Myocyte (in vitro differentiated cells): ENCODE data around the gene PPP4R3C. TPM values are rescaled to one million over a fixed set of nuclear protein-coding genes. Genes with fewer than 3 reads are reported as not detected.
"Not testable (repeated sequence)": the region's sequence is repeated elsewhere in the genome, so short reads cannot be mapped to it uniquely, and the experiment has no call there.

Experiments
- DNase-seq: peaks from one replicate; pipeline ENCODE4 v3.0.0-alpha.2; 2012; ENCODE audit warnings: low read depth
- polyA plus RNA-seq: library from polyadenylated mRNA; unstranded; fragments of >200 nt; gene quantifications from one replicate; pipeline ENCODE4 v1.2.1, GENCODE V29; 2012; ENCODE audit warnings: missing spikeins
- total RNA-seq: library from RNA; depleted of rRNA; stranded (reverse); fragments of >200 nt; gene quantifications from 2 replicates; pipeline ENCODE4 v1.2.3, GENCODE V29; 2014

Gene PPP4R3C
- total RNA-seq: not detected in 2 replicates
- not detected for polyA plus RNA-seq

GRCh38 chrX:27463187-27463586 is at the start of gene PPP4R3C:
Gene PPP4R3C (minus strand): TSS chrX:27463341. CDS start chrX:27463296, 45 bp downstream.
- DNase-seq: no peak

GRCh38 chrX:27491397-27491796 is 28.3 kb upstream of the PPP4R3C start:
- DNase-seq: no peak

GRCh38 chrX:27466051-27466450 is 2.9 kb upstream of the PPP4R3C start:
- DNase-seq: no peak

- no peak for DNase-seq
Observed at GRCh38 chrX:27465036-27465435, 1.9 kb upstream of the PPP4R3C start.

- not testable (repeated sequence) for DNase-seq
Observed at GRCh38 chrX:27459129-27459528, 4.0 kb downstream of the PPP4R3C start.

GRCh38 chrX:27458544-27458943 is 4.6 kb downstream of the PPP4R3C start:
- DNase-seq: not testable (repeated sequence)

GRCh38 chrX:27451324-27451723 is 11.8 kb downstream of the PPP4R3C start:
- DNase-seq: no peak

GRCh38 chrX:27446423-27446822 is 16.7 kb downstream of the PPP4R3C start:
- DNase-seq: no peak

- no peak for DNase-seq
Observed at GRCh38 chrX:27445438-27445837, 17.7 kb downstream of the PPP4R3C start.

GRCh38 chrX:27444093-27444908 is 18.8 kb downstream of the PPP4R3C start:
- DNase-seq: no peak

GRCh38 chrX:27442392-27442791 is 20.7 kb downstream of the PPP4R3C start:
- DNase-seq: not testable (repeated sequence)

GRCh38 chrX:27439771-27440170 is 23.4 kb downstream of the PPP4R3C start:
- DNase-seq: no peak

- no peak for DNase-seq
Observed at GRCh38 chrX:27438937-27439336, 24.2 kb downstream of the PPP4R3C start.

GRCh38 chrX:27435031-27435430 is 28.1 kb downstream of the PPP4R3C start:
- no peak for DNase-seq

Other genes with a start within 250 kb of the PPP4R3C start
- gene DCAF8L2, start 127.0 kb upstream of the PPP4R3C start, total RNA-seq: not detected in 2 replicates